PFSK-1 (cell line): ENCODE measurements around the gene SLC6A11.

Source experiments
- FOXP2 ChIP-seq: optimal IDR thresholded peaks from 2 replicates; pipeline ENCODE3; 2011; ENCODE audit warnings: borderline replicate concordance, control low read depth, inconsistent platforms; ENCODE audit not compliant: insufficient read depth; ENCODE audit errors: extremely low read length, extremely low read depth
- POLR2AphosphoS5 ChIP-seq: IDR thresholded peaks from 2 replicates; pipeline ENCODE4 v1.6.1; 2012; ENCODE audit warnings: low read depth, mild to moderate bottlenecking, control low read depth, low read length, moderate library complexity
- SIN3A ChIP-seq: IDR thresholded peaks from 2 replicates; pipeline ENCODE4 v1.6.1; 2012; ENCODE audit warnings: mild to moderate bottlenecking, low read length, moderate library complexity, borderline replicate concordance; ENCODE audit not compliant: insufficient read depth
- TAF1 ChIP-seq: IDR thresholded peaks from 2 replicates; pipeline ENCODE4 v1.6.1; 2012; ENCODE audit warnings: low read length, control low read depth, borderline replicate concordance; ENCODE audit not compliant: insufficient read depth
- TF ChIP-seq, protein P1 (sequence below), 2 experiments: IDR thresholded peaks; 2 replicates each; pipeline versions ENCODE4 v1.6.1 to v1.8.0; 2011 to 2012; ENCODE audit warnings: low read depth in 2 of 2, low read length in 2 of 2, control low read depth in 1 of 2, inconsistent platforms in 1 of 2, mild to moderate bottlenecking in 1 of 2, moderate library complexity in 1 of 2; ENCODE audit not compliant: insufficient read depth in 1 of 2

SLC6A11 gene

DNA sequence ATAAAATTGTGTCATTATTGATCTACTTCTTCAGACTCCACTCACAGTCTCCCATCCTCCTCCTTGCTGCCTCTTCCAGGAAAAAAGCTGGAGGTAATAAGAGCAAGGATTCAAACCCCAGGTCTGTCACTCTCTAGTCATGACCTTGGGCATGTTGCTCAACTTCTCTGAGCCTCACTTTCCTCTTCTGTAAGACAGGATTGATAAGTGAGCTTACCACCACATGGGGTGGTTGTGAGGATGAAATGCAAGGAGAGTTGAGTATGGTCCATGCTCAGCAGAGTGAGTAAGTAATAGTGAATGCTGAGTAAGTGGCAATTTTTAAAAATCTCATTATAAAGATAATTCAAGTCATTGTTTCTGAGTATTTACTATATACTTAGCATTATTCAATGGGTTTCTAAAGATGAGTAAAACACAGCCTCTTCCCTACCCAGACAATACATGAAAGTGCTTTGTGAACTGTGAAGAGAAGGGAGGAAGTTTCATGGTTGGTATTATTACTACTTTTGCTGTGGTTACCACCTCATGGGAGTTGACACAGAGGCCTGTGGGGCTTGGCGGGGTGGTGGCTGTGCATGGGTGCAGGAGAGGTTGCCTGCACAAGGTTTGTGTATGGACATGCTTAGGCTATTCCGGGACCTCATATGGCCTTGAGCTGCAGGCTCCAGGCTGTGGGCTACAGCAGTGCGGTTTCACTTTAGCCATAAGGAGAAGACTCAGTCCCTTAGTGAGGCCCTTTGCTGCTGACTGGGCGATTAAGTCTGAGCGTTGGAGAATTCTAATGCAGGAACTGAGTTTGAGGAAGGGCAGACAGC, 30.0 kb downstream of the SLC6A11 start:
- TF ChIP-seq FOXP2 (no peak), TAF1 (no peak), SIN3A (no peak), POLR2AphosphoS5 (no peak)
- TF ChIP-seq, protein P1, sequence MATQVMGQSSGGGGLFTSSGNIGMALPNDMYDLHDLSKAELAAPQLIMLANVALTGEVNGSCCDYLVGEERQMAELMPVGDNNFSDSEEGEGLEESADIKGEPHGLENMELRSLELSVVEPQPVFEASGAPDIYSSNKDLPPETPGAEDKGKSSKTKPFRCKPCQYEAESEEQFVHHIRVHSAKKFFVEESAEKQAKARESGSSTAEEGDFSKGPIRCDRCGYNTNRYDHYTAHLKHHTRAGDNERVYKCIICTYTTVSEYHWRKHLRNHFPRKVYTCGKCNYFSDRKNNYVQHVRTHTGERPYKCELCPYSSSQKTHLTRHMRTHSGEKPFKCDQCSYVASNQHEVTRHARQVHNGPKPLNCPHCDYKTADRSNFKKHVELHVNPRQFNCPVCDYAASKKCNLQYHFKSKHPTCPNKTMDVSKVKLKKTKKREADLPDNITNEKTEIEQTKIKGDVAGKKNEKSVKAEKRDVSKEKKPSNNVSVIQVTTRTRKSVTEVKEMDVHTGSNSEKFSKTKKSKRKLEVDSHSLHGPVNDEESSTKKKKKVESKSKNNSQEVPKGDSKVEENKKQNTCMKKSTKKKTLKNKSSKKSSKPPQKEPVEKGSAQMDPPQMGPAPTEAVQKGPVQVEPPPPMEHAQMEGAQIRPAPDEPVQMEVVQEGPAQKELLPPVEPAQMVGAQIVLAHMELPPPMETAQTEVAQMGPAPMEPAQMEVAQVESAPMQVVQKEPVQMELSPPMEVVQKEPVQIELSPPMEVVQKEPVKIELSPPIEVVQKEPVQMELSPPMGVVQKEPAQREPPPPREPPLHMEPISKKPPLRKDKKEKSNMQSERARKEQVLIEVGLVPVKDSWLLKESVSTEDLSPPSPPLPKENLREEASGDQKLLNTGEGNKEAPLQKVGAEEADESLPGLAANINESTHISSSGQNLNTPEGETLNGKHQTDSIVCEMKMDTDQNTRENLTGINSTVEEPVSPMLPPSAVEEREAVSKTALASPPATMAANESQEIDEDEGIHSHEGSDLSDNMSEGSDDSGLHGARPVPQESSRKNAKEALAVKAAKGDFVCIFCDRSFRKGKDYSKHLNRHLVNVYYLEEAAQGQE (IDR thresholded peaks at IDR 0.05; ENCODE audit: insufficient read depth in 1 of 2, low read depth in 2 of 2, low read length in 2 of 2): no peak

DNA sequence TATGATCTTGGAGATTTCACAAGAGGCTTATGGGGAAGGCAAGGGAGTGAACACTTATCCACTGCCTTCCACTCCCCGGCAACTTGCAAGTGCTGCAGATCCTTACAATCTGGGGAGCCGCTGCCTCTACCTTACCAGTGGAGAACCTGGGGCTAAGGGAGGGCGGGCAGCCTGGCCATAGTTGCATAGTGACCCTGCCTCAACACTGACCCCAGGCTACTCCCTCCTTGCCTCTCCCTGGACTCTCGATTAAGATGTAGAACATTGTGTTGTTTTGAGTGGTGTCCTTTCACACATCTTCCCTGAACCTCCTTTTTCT, 30.6 kb downstream of the SLC6A11 start:
- TF ChIP-seq, protein P1 (IDR thresholded peaks at IDR 0.05; ENCODE audit: insufficient read depth in 1 of 2, low read depth in 2 of 2, low read length in 2 of 2): no peak
- TF ChIP-seq SIN3A: no peak
- no peak for TF ChIP-seq TAF1
- TF ChIP-seq FOXP2: no peak
- TF ChIP-seq POLR2AphosphoS5: no peak

DNA sequence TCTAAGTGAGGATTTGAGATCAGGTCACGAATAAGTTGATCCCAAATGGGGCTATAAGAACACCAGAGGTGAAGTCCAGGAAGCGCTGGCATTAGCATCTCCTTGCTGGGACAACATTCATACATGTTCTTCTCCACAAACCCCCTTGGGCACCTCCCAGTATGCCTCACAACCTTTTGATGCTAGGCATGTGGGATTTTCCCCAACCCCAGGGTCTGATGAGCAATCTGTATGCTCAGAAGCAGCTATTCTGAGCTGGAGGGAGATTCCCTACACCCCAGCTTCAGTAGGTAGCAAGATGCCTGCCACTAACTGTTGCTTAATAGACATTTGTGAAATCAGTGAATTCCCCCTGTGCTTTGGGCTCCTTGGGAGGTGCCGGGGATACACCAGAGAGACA, 32.2 kb downstream of the SLC6A11 start:
- TF ChIP-seq SIN3A: no peak
- TF ChIP-seq FOXP2: no peak
- no peak for TF ChIP-seq TAF1
- TF ChIP-seq, protein P1 (IDR thresholded peaks at IDR 0.05; ENCODE audit: insufficient read depth in 1 of 2, low read depth in 2 of 2, low read length in 2 of 2): no peak
- no peak for TF ChIP-seq POLR2AphosphoS5

DNA sequence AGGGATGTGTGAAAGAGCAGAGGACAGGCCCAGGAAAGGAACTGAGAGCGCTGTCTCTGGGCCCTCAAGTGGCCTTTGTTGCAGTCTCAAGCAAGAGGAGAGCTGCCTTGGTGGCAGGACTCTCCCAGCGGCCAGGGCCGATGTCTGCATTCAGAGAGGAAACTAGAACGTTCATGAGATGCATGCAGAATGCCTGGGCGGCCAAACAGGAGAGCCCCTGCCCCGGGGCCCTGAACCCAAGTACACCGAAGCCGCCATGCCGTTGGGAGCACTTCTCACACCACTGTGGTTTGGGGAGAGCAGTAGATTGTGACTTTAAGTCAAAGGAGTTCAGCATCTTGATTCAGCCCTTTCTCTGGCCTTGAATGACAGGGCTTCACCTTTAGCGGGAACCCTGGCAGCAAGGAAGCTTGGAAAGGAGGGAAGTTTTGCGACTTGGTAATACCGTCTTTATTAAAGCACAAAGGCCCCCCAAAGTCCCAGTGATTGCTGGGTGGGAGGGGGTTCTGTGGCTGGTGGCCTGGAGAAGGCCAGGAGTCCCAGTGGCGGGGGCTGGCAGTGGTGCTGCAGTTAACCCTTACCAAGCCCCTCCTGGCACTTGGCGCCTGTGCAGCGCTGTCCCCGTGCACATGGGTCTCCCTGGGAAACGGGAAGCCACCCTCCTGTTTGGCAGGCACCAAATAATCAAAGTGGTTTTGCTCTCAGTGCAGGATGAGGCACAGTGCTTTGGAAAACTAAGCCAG, 36.2 kb downstream of the SLC6A11 start:
- TF ChIP-seq POLR2AphosphoS5 (no peak), SIN3A (no peak), FOXP2 (no peak), TAF1 (no peak)
- TF ChIP-seq, protein P1 (IDR thresholded peaks at IDR 0.05; ENCODE audit: insufficient read depth in 1 of 2, low read depth in 2 of 2, low read length in 2 of 2): no peak
